ENCODE measurements around the gene LIMS2. TPM values are rescaled to one million over a fixed set of nuclear protein-coding genes. Genes with fewer than 3 reads are reported as not detected.
A peak's percentile ranks its signal among the peaks of the same experiment; 100 is the strongest.

The LIMS2 gene
- total RNA-seq, 1 experiment from 2014 or later, result 2.0 TPM

DNA sequence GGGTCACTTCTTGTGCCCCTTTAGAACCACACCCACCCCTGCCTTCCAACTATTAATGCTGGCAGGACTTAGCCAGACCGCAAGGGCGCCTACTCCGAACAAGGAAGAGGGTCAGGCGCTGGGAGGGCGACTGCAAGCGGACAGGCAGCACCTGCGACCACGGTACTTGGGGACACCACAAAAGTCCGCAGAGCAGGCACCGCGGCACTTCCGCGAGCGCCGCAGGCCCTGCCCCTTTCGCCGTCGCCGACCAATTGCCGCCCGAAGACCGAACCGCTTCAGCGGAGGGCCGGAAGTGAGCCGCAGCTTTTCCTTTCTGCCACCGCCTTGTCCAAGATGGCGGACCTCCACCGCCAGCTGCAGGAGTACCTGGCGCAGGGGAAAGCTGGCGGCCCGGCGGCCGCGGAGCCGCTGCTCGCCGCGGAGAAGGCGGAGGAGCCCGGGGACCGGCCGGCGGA is 25.9 kb upstream of the LIMS2 start, which contains the start of gene SFT2D3:
Gene SFT2D3, plus strand, starts transcription at position 305 of the 458 bp plus-strand sequence. Its CDS starts 32 bp downstream, at position 337.
- peak; percentile 87 for DNase-seq (ENCODE audit: low read depth)

DNA sequence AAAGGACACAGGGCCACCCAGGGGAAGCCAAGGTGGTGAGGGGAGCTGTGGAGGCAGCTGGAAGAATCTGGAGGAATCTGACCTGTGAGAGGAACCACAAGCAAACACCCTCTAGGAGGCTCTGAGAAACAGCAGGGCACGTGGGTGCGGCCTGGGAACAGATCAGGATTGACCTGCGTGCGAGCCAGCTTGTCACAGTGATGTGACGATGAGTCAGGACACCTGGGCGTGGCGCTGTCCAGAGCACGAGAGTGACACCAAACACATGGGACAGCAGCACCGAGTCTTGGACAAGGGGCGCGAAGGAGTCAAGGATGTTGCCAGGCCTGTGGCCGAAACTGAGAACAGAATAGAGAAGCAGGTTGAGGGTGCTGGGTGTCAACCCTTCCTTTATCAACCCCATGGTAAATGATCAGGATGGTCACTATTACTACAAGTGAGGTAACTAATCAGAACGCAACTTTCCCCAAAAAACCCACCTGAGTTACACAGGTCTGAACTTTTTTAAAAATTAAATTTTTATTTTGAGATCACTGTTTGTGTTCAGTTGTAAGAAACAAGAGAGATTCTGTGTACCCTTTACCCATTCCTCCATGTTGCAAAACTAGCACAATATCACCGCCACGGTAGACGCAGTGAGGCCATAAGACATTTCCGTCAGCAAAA is 25.3 kb upstream of the LIMS2 start:
- DNase-seq (ENCODE audit: low read depth), result no peak

DNA sequence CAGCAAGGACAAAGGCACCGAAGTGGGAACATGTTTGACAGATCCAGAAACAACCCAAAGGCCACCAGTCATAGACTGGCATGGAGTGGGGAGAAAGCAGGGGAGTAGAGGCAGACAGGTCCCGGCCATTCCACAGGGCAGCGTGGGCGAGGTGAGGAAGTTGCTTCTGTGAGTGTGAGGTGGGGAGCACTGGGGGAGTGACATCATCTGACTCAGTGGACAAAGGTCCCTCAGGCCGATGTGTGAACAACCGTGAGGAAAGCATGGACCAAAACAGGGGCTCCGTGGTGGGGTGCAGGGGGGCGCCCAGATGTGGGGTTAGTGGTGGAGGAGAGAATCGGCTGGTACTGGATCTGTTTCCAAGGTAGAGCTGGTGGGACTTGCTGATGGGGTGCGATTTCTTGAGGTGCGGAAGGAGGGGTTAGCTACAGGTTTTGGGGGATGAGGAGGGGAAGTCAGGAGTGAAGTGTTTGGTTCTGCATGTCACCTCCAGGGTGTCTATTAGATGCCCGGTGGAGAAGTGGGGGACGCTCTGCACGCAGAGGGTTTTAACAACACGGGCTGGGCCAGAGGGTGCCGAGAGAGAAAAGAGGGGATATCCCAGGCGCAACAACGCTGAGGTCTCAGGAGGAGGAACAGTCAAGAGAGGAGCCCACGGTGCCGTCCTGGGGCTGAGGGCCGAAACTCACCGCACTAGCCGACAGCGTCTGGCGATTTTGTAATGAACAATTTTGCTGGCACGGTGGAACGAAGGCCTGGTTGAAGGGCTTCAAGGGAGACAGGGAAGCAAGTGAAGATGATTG is 23.4 kb upstream of the LIMS2 start:
- DNase-seq (ENCODE audit: low read depth), result no peak

DNA sequence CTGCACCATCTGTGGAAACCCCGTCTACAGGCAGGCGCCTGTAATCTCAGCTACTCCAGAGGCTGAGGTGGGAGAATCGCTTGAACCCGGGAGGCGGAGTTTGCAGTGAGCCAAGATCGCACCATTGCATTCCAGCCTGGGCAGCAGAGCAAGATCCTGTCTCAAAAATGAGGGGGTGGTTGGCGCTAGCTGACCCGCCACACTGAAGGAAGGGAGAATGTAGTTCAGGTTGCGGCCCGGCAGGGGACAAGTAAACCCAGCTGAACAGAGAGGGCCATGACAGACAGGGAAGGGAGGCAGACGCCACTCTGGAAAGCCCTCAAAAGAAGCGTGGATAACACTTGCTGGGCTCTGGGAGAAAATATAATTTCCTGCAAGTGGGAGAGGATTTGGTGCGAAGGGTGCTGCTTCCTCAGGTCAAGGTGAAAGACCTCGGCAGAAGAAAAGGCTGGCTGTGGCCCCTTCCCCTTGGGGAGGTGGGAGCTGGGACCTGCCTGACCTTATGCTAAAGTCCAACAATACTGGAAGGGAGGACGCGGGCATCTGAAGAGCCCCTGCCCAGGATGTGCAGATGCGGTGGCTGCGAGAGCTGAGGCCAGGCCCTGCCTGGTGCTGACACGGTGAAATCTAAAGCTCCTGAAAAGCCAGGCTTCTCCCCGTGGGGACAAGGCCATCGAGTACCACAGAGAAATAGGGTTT is 22.3 kb upstream of the LIMS2 start:
- DNase-seq (ENCODE audit: low read depth), result no peak

DNA sequence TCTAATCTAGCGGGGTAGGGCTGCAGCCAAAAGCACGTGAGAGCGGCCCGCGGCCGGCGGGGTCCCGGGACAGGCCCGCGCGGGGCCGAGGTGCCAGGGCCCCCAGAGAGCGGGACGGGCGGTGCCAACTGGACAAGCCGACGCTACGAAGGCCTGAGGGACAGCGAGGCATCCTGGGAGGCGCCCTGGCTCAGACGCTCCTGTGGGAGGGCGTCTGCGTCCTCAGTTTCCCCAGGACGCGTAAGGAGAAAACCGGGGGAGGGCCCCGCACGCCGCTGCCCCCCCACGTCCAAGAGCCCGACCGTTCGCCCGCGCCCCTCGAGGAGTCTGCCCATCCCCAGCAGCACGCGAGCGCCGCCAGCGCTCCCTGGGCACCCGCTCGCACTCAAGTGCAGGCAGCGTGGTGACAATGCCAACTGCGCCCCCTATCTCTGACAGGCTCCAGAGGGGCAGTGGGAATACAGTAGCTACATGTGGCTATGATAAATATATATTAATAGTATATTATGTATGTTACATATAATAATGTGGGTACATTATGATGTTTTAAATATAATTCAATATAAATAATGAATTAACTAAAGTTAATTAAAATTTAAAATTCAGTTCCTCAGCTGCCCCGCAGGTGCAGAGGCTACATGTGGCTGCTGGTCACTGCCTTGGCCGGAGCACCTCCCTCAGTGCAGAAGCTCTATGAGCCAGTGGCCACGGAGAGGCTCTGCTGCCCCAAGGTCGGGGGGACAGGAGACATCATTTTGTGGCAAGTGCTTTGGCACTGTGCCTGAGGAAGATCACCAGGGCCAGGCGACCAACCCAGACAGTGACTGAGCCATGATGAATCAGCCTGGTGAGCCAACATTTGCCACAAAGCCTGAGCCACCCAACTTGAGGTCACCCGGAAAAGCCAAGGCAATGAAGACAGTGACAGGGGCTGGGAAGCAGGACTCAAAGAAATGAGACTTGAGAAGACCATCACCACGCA is 20.5 kb upstream of the LIMS2 start:
- peak; percentile 81 for DNase-seq (ENCODE audit: low read depth)

DNA sequence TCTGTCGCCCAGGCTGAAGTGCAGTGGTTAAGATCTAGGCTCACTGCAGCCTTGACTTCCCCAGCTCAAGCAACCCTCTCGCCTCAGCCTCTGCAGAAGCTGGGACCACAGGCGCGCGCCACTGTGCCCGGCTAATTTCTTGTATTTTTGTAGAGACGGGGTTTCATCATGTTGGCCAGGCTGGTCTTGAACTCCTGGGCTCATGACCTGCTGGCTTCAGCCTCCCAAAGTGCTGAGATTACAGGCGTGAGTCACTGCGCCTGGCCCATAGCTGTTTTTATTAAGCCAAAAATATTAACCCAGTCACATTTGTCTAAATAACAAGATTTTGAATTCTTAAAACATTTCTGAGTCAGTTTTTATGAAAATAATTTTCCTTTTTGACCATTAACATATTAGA is 19.7 kb upstream of the LIMS2 start:
- DNase-seq (ENCODE audit: low read depth), result no peak

DNA sequence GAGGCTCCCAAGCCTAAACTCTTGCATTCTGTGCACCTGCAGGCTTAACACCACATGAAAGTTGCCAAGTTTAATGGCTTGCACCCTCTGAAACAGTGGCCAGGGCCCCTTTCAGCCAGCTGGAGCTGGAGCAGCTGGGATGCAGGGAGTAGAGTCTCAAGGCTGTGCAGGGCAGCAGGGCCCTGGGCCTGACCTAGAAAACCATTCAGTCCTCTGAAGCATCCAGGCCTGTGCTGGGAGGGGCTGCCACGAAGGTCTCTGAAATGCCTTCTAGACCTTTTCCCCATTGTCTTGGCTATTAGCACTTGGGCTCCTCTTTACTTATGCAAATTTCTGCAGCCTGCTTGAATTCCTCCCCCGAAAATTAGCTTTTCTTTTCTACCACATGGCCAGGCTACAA is 15.4 kb upstream of the LIMS2 start:
- DNase-seq (ENCODE audit: low read depth), result no peak

DNA sequence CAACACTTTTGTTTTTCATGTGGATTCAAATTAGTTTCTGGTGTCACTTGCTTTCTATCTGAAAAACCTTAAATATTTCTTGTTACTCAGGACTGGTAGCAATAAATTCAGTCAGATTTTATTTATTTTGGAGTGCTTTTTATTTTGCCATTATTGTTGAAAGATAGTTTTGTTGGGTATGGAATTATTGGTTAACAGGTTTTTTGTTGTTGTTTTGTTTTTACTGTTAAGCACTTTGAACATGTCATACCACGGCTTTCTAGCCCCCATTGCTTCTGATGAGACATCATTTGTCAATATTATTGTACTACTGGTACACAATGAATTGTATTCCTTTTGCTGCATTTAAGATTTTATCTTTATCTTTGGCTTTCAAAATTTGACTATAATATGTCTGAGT is 13.1 kb upstream of the LIMS2 start:
- DNase-seq (ENCODE audit: low read depth), result no peak

DNA sequence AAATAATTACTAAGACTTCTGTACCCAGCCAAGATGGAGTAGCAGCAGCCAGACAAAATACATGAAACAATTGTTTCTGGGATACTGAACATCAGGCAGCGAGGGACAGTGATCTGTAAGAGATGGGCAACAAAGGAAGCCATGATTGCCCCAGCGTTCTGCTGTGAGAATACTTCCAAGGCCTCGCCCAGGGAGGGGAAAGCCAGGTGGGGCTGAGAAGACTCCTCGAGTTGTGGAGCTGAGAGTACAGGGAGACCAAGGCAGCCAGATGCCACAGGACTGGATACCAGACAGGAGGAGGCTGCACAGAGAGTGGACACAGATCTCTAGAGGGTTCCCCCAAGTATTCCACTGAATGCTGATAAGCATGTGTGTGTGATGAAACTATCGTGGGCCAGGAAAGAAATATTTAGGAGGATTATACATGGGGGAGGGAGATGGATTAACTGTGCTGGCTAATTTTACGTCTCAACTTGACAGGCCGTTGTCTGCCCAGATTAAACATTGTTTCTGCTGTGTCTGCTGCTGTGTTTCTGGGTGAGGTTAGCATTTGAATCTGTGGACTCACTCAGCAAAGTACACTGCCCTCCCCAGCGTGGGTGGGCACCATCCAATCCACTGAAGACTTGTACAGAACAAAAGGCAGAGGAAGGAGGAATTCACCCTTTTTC is 10.2 kb upstream of the LIMS2 start:
- DNase-seq (ENCODE audit: low read depth), result no peak

DNA sequence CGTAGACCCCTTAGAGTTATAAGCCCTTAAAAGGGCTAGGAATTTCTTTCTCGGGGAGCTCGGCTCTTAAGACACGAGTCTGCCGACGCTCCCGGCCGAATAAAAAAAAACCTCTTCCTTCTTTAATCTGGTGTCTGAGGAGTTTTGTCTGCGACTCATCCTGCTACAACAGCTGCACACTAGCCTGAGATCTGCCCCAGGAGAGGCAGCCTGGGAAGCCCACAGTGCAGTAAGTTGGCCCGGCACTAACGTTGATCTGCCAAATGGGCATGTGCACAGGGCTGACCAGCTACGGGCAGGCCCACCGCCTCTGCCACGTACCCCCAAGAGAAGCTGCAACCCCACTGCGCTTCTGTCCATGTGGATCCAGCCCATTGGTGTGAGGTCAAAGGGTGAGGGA is 8.4 kb upstream of the LIMS2 start:
- no peak for DNase-seq (ENCODE audit: low read depth)

DNA sequence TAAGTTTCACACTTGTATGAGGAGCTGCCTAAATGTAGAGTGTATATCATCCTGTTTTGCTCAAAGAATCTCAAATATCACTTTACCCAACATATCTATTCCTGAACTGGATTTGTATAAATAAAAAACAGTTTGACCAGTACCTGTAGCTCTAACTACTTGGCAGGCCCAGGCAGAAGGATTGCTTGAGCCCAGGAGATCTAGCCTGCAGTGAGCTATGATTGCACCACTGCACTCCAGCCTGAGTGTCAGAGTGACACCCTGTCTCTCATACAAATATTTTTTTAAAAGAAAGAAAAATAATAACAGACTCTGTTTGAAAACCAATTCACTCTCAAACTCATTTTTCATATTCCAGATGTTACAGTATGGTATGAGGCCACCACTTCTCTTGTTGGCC is 7.7 kb upstream of the LIMS2 start:
- DNase-seq (ENCODE audit: low read depth), result no peak

DNA sequence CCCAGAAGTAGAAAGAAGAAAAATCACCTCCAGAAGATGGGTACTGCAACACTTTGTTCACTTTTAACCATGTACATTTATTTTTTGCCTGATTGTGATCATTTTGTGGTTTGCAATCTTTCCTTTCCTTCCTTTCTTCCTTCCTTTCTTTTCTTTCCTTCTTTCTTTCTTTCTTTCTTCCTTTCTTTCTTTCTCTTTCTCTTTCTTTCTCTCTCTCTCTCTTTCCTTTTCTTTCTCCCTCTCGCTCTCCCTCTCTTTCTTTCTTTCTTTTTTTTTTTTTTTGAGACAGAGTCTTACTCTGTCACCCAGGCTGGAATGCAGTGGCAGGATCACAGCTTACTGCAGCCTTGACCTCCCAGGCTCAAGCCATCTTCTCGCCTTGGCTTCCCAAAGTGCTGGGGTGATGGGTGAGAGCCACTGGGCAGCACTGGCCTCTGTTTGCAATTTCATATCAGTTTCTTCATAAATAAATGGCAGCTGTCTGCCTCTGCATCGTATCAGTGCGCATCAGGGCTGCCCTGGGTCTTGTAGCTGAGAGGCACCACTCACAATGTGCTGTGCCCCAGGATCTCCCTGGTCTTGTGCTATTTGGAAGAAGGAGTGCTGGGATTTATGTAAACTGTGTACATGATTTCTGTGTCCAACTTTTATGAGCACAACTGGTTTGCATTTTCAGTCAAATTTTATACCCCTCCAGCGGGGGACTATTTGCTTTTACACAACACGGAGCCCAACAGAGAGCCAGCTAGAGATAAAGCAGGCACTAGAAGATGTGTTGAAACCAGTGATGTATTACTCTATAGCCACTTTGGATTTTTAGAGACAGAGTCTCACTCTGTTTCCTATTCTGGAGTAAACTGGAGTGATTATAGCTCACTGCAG is 6.9 kb upstream of the LIMS2 start:
- no peak for DNase-seq (ENCODE audit: low read depth)

DNA sequence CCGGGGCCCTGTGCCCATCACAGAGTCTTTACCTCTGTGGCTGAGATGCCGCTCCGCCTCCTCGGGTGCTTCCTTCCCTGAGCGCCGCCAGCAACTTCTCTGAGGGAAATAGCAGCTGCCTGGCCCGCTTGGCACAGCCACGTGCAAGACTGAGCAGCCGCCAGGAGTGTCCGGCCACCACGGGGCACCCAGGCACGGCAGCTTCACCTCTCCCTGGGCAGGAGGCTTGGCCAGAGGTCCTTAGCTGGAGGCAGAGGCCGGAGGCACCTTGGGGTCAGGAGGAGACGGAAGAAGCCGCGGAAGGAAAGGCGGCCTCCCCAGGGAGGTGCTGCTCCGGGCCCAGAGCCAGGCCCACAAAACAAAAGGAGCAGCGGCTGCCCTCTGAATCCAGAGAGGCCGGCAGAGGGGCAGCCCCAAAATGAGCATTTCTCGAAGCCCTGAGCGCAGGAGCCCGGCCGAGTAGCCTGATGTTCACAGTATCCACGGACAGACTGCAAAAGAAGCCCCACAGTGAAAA is 6.0 kb upstream of the LIMS2 start:
- peak; percentile 28 for DNase-seq (ENCODE audit: low read depth)

DNA sequence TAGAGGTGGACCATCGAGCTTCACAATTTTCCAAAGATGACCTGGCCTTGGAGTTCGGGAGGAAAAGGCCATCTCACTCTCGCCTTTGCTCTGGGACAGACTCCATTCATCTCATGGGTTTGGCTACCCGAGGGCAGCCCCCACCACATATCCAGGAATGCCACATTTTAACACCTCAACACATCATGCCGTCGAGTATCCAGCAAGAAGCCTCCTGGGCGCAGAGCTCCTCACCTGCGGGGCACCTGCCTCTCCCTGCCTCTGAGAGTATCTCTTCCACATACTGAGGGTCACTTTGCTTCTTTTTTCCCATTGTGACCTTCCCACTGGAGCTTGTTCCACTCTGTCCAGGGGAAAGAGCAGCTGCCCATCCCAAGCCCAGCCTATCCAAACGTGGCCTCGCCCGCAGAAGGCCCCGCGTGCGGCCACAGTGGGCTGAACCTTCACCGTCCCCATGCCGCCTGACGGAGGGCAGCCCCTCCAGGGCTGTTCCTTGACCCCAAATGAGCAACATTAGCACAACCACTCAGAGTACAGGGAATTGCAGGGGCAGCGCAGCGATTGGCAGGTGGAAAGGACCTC is 5.5 kb upstream of the LIMS2 start:
- DNase-seq (ENCODE audit: low read depth), result no peak

DNA sequence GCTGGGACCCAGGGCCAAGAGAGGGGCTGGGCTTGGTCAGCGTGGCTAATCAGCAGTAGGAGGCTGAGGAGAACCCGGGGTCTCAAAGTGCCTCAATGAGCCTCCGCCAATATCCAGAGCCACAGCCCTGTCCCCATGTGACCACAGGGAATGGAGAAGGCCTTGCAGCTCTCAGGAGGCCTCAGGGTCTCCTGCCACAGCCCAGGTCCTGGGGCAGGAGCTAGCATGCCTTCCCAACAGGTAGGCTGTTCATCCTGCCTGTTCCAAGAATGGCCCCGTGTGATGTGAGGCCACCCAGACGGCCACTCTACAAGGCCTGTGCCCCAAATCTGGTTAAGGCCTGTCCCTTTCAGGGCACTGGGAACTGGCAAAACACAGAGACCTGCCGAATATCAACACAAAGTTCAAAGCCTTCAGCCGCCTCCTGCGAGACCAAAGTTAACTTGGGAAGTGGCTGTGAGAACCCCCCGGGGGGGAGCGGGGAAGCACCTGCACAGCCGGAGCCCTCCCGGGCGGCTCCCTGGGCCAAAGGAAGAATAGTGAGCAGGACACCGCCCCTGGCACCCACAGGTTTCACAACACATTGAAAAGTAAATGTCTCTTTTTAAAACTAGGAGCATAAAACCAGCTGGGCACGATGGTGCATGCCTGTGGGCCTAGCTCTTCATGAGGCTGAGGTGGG is 4.5 kb upstream of the LIMS2 start:
- no peak for DNase-seq (ENCODE audit: low read depth)

DNA sequence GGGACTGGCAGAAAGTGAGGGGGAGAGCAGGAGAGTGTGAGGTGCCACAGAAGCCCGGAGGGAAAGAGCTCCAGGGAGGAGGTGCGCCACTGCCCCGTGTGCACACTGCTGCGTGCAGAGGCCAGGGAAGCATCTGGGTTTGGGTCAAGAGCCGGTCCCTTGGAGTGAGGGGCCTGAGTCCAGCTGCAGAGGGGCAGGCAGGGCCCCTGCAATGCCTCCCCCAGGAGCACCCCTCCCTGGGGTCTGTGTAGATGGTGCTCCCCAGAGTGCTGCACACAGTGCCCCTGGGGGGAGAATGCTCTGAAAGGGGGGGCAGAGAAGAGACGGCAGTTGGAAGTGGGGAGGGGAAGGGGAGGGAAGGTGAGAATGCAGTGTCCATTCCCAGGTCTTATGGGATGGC is 3.7 kb upstream of the LIMS2 start:
- no peak for DNase-seq (ENCODE audit: low read depth)

DNA sequence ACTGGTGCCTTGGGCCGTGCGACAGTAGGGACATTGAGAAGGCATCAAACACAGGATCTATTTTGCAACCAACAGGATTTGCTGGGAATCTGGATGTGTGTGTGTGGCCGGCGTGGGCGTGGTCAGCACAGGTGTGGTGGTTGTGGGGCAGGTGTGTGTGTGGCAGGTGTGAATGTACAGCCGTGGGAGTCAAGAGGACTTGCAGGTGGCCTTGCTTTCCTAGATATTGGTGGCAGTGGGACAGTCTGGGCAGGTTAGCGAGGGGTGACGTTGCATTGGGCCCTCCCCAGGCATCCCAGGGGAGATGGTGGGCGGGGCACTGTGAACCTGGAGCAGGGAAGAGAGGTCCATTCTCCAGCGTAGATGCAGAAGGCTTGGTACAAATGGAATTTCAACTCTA is 3.2 kb upstream of the LIMS2 start:
- no peak for DNase-seq (ENCODE audit: low read depth)

DNA sequence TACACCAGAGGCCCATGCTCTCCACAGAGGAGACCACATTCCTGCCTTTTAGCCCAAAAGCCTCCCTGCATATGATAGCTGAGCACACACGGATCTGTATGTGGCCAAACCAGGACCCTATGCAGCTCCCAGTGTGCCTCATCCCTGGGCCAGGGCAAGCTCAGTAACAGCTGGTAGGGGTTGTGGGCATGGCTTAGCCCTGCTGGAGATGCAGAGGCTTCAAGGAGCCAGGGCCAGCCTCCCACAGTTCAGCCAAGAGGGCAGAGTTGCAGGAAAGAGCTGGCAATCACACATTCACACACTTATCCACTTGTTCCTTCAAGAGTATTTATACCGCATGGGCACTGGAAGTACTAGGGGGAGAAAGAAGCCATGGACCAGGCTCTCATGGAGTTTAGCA is 1.6 kb upstream of the LIMS2 start:
- DNase-seq (ENCODE audit: low read depth), result no peak
